Measurements from ENCODE around the gene ZNF200. TPM values are rescaled to one million over a fixed set of nuclear protein-coding genes. Genes with fewer than 3 reads are reported as not detected.
A peak's percentile ranks its signal among the peaks of the same experiment; 100 is the strongest.

ZNF200 gene
- total RNA-seq, 4 donors from 2014 or later, result 4.1 to 17.6 (median 10.7) TPM

DNA sequence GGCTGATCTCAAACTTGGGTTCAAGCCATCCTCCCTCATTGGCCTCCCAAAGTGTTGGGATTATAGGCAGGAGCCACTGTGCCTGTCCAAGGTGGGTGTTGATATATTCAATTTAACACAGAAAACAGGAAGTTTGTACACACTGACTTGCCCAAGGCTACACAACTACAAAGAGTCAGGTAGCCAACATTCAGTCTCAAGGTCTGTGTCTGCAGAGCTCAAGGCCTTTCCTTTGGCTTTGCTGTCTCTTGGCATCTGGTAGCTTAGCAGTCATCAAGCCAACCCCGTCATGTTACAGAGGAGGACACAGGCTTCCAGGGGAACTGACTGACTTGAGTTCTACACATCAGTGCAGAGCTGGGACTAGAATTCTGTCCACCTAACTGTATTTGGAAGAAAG is 33.3 kb upstream of the ZNF200 start:
- Histone ChIP-seq H3K4me1 (no peaks in the 10 kb centered on the region), H3K9me3 (no peaks in the 10 kb centered on the region), H3K4me3 (no peak overlapping the region), H3K36me3 (no peaks in the 10 kb centered on the region), H3K27ac (no peak overlapping the region), H3K27me3 (no peaks in the 10 kb centered on the region)
- TF ChIP-seq, protein P1, sequence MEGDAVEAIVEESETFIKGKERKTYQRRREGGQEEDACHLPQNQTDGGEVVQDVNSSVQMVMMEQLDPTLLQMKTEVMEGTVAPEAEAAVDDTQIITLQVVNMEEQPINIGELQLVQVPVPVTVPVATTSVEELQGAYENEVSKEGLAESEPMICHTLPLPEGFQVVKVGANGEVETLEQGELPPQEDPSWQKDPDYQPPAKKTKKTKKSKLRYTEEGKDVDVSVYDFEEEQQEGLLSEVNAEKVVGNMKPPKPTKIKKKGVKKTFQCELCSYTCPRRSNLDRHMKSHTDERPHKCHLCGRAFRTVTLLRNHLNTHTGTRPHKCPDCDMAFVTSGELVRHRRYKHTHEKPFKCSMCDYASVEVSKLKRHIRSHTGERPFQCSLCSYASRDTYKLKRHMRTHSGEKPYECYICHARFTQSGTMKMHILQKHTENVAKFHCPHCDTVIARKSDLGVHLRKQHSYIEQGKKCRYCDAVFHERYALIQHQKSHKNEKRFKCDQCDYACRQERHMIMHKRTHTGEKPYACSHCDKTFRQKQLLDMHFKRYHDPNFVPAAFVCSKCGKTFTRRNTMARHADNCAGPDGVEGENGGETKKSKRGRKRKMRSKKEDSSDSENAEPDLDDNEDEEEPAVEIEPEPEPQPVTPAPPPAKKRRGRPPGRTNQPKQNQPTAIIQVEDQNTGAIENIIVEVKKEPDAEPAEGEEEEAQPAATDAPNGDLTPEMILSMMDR (IDR thresholded peaks at IDR 0.05), result no peak
- no peak for TF ChIP-seq POLR2A (IDR thresholded peaks at IDR 0.05)
- intact Hi-C loops (cut with DNase I; ENCODE audit: low total_unique reads), result no loop called here
- DNase-seq, result no peak

DNA sequence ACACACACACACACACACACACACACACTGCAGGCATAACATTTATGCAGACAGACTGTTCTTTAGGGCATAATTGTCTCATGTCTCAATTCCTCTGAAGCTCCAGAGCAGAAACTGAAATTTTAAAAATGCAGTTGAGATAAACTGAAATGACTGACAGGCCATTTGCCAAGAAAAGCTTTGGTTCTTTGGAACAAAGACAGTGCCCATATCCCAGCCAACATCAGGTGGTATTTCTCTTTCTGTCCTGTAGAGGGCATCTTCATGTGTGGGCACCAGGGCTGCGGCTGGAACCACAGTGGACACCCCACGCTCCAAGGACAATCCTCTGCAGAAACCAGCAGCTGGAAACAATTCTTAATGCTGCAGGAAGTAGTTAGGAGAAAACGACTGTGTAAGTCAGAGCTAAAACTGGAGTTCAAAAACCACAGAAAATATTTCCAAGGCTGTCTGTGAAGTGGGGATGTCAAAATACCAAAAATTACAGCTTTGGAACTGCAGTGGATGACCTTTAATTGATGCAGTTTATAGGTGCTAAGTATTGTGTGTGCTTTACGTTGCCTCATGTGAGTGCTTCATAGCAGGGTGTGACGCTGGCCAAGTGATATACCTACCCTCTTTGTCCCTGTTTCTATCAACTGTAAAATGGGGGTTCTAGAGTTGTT is 32.0 kb upstream of the ZNF200 start:
- intact Hi-C loops (cut with DNase I; ENCODE audit: low total_unique reads), result no loop called here
- Histone ChIP-seq H3K4me1 (no peaks in the 10 kb centered on the region), H3K27me3 (no peaks in the 10 kb centered on the region), H3K9me3 (no peaks in the 10 kb centered on the region), H3K36me3 (no peaks in the 10 kb centered on the region), H3K4me3 (no peak overlapping the region), H3K27ac (no peak overlapping the region)
- no peak for DNase-seq
- TF ChIP-seq POLR2A (IDR thresholded peaks at IDR 0.05), result no peak
- TF ChIP-seq, protein P1 (IDR thresholded peaks at IDR 0.05), result no peak

GRCh38 chr16:3264137-3265036 is 29.4 kb upstream of the ZNF200 start:
- no peaks in the 10 kb centered on the region for H3K9me3 ChIP-seq
- TF ChIP-seq, protein P1 (IDR thresholded peaks at IDR 0.05), result peak; percentile 12 to 41 (median 31)
- peak; percentile 87 to 89 for TF ChIP-seq POLR2A (IDR thresholded peaks at IDR 0.05)
- peak; percentile 97 for DNase-seq
- H3K27ac ChIP-seq, result peak overlapping the region; percentile 95 to 96
- no peaks in the 10 kb centered on the region for H3K4me1 ChIP-seq
- H3K4me3 ChIP-seq, result peak overlapping the region; percentile 65 to 82
- no peaks in the 10 kb centered on the region for H3K27me3 ChIP-seq
- no peaks in the 10 kb centered on the region for H3K36me3 ChIP-seq
- intact Hi-C loops (cut with DNase I; ENCODE audit: low total_unique reads), result no loop called here

GRCh38 chr16:3262517-3262916 is 27.6 kb upstream of the ZNF200 start:
- Histone ChIP-seq H3K9me3 (no peaks in the 10 kb centered on the region), H3K36me3 (no peaks in the 10 kb centered on the region), H3K4me3 (no peak overlapping the region), H3K4me1 (no peaks in the 10 kb centered on the region), H3K27ac (no peak overlapping the region), H3K27me3 (no peaks in the 10 kb centered on the region)
- intact Hi-C loops (cut with DNase I; ENCODE audit: low total_unique reads), result no loop called here
- no peak for DNase-seq
- TF ChIP-seq POLR2A (IDR thresholded peaks at IDR 0.05), result no peak
- TF ChIP-seq, protein P1 (IDR thresholded peaks at IDR 0.05), result no peak

- no peak overlapping the region for H3K4me3 ChIP-seq
- intact Hi-C loops (cut with DNase I; ENCODE audit: low total_unique reads), result no loop called here
- DNase-seq, result no peak
- no peaks in the 10 kb centered on the region for H3K27me3 ChIP-seq
- no peaks in the 10 kb centered on the region for H3K4me1 ChIP-seq
- no peak for TF ChIP-seq POLR2A (IDR thresholded peaks at IDR 0.05)
- TF ChIP-seq, protein P1 (IDR thresholded peaks at IDR 0.05), result no peak
- H3K36me3 ChIP-seq, result no peaks in the 10 kb centered on the region
- no peak overlapping the region for H3K27ac ChIP-seq
- H3K9me3 ChIP-seq, result no peaks in the 10 kb centered on the region
Measured at GRCh38 chr16:3259836-3260235, 24.9 kb upstream of the ZNF200 start.
